ENCODE data around the gene FGD6.
A peak's percentile ranks its signal among the peaks of the same experiment; 100 is the strongest.

FGD6 gene

GRCh38 chr12:95258151-95258550, 40.9 kb upstream of the FGD6 start:
- Histone ChIP-seq H3K4me3 (no peak overlapping the region), H3K27ac (no peak overlapping the region)
- no peak for TF ChIP-seq CTCF (IDR thresholded peaks at IDR 0.05)
- DNase-seq (ENCODE audit: low spot score): no peak

GRCh38 chr12:95257541-95257940, 40.3 kb upstream of the FGD6 start:
- no peak for TF ChIP-seq CTCF (IDR thresholded peaks at IDR 0.05)
- Histone ChIP-seq H3K4me3 (no peak overlapping the region), H3K27ac (no peak overlapping the region)
- DNase-seq (ENCODE audit: low spot score): no peak

GRCh38 chr12:95253386-95253785, 36.1 kb upstream of the FGD6 start:
- no peak overlapping the region for H3K4me3 ChIP-seq
- H3K27ac ChIP-seq: no peak overlapping the region
- TF ChIP-seq CTCF (IDR thresholded peaks at IDR 0.05): no peak
- DNase-seq (ENCODE audit: low spot score): no peak

- peak overlapping the region in 1 of 2 donors; percentile 13 for H3K27ac ChIP-seq
- no peak for DNase-seq (ENCODE audit: low spot score)
- no peak overlapping the region for H3K4me3 ChIP-seq
- TF ChIP-seq CTCF (IDR thresholded peaks at IDR 0.05): no peak
Measured at GRCh38 chr12:95248604-95249360, 31.5 kb upstream of the FGD6 start.

- peak overlapping the region in 1 of 2 donors; percentile 1 for H3K27ac ChIP-seq
- no peak for TF ChIP-seq CTCF (IDR thresholded peaks at IDR 0.05)
- H3K4me3 ChIP-seq: no peak overlapping the region
- no peak for DNase-seq (ENCODE audit: low spot score)
Measured at GRCh38 chr12:95248095-95248494, 30.8 kb upstream of the FGD6 start.

GRCh38 chr12:95244350-95244749, 27.1 kb upstream of the FGD6 start:
- Histone ChIP-seq H3K4me3 (no peak overlapping the region), H3K27ac (no peak overlapping the region)
- no peak for TF ChIP-seq CTCF (IDR thresholded peaks at IDR 0.05)
- no peak for DNase-seq (ENCODE audit: low spot score)

GRCh38 chr12:95243497-95244183, 26.4 kb upstream of the FGD6 start:
- no peak for TF ChIP-seq CTCF (IDR thresholded peaks at IDR 0.05)
- H3K27ac ChIP-seq: no peak overlapping the region
- no peak for DNase-seq (ENCODE audit: low spot score)
- no peak overlapping the region for H3K4me3 ChIP-seq

Measured in coronary artery (tissue), 2 donors.